LNCAP (cell line): ENCODE measurements around the gene PCDHA1.

ENCODE experiments used
- TF ChIP-seq, protein P1 (sequence below): fragments of 450-650 bp; IDR thresholded peaks from 2 replicates; pipeline ENCODE4 v1.5.1; 2017; ENCODE audit warnings: mild to moderate bottlenecking

Gene PCDHA1

DNA sequence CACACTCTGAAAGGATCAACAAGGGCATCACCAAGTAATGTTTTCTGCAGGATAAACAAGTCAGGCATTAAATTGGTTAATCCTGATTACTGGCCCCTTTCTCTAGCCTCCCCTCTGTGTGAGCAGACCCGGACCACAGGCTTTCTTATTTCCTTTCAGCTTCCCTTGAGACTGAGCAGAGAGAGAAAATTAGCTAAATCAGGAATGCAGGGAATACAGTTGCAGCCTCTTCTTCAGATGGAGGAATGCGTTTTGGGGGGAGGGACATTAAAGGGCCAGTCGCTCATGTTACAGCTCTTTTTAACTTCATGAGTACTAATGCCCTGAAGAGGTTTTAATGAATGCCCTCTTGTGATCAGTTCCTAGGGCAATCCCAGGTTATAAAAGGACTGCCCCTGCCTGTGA lies 200.2 kb downstream of the PCDHA1 start:
- TF ChIP-seq, protein P1, sequence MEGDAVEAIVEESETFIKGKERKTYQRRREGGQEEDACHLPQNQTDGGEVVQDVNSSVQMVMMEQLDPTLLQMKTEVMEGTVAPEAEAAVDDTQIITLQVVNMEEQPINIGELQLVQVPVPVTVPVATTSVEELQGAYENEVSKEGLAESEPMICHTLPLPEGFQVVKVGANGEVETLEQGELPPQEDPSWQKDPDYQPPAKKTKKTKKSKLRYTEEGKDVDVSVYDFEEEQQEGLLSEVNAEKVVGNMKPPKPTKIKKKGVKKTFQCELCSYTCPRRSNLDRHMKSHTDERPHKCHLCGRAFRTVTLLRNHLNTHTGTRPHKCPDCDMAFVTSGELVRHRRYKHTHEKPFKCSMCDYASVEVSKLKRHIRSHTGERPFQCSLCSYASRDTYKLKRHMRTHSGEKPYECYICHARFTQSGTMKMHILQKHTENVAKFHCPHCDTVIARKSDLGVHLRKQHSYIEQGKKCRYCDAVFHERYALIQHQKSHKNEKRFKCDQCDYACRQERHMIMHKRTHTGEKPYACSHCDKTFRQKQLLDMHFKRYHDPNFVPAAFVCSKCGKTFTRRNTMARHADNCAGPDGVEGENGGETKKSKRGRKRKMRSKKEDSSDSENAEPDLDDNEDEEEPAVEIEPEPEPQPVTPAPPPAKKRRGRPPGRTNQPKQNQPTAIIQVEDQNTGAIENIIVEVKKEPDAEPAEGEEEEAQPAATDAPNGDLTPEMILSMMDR = no peak

DNA sequence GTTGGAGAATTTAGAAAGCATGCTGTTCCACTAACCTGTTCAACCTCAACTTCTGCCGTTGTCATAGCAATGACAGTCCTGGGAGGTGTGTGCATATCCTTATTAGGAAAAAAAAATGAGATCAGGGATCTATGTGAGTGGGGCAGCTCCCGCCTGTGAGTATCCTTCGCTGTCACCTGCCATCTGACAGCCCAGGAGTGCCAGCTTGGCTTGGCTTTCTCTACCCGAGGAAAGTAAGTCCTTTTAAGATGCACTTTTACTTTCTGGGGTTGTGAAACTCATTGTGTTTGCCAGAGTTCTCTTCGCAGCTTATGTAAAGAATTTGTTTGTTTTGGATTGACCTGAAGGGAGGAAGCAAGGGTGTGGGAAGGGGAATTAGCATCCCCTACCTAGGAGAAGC lies 202.2 kb downstream of the PCDHA1 start:
- TF ChIP-seq, protein P1 = no peak

DNA sequence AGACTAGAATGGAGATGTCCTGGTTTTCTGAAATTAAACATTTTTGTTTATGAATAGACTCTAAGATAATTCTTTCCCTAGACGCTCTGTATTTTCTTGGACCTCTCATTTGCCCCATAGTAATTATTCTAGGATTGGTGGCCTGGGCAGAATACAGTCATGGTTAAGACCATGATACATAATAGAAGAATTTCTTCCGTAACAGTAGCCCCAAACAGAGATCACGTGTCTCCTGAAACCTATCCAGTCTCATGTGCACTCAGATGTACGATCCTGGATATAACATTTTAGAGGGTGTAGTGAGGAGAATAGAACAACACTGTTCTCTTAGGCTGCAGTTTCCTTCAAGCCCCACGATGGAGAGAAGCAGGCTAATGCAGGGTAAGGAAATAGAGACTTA lies 202.7 kb downstream of the PCDHA1 start:
- TF ChIP-seq, protein P1 = no peak

DNA sequence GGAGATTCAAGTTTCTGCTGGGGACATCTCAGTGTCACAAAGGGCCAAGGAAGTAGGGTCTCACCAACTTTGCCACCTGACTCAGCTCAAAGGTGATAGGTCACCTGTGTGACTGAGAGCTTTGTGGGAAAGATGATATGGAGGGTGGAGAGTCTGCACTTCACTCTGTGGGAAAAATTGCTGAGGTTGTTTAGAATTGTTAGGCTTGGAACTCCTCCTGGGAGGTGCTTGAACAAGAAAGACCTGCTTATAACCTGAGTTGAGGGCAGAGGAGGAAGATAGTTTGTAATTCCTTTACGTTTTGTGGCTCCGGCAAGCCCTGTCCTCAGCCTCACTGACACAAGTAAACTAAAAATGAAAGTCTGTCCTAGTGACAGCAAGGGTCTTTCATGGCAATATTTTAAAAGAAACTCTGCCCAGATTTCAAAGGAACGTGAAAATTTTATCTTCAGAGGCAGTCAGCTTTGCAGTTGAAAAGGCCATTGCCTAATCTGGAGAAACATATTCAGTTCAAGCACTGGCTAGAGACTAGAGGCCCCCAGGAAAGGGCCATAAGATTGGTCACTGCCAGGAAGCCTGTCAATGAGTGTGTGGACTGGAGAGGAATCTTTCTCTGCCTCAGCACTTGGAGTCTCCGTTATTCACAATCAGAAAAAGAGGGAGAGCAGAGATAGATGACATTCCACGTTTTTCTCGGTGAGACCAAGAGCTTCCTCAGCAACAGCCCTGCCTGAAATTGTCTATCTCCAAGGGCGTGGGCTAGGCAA lies 203.5 kb downstream of the PCDHA1 start:
- TF ChIP-seq, protein P1 = no peak

DNA sequence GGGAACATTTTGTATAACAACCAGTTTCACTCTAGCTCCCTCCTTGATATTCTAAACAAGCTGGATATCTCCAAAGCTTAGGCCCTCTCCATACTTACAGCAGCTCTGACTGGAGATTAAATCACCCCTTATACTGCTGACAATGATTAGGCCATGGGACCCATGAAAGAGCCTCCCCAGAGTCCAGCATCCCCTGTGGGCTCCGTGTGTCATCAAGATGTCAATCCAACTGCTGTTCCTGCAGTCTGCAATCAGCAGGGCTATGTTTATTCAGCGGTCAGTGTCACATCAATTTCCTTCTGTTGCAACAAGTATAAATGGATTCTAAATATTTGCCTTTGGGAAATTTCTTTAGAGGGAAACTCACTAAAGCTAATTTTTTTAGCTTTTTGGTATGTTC lies 206.9 kb downstream of the PCDHA1 start:
- TF ChIP-seq, protein P1 = no peak

DNA sequence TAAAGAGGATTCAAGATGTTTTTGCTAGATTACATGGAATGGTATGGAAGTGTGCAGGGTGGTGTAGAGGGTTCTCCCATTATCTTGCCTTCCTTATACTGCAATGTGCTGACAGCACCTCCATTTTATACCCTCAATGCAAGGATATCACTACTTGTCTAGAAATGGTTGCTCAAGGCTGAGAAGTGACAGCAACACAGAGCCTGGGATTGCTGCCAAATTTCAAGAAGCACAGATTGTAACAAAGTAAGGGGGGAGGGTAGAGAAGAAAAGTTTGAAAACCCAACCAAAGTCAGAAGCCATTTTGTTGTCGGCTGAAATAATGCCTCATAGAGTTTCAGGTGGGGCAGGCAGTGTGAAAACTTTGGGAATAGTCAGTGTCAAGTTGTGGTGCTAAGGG lies 210.1 kb downstream of the PCDHA1 start:
- TF ChIP-seq, protein P1 = no peak

DNA sequence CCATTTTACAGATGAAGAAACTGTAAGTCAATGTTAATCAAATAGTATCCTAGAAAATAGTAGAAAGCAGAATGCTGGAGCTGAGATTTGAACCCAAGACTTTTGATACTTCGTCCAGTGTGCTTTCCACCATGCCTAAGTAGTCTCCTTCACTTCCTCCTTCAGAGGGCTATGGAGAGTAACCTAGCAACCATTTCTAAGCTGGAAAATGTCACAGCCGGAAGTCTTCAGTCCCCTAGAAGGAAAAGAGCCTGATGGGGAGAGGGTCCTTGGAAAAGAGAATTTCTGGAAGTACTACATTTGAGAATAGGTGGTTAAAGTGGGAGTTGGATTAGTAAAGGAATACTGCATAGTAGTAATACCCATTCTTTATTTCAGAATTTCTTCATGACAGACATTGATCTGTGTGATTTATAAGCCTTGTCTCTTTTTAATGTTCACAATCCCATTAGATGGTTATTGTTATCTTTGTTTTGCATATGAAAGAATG lies 213.0 kb downstream of the PCDHA1 start:
- TF ChIP-seq, protein P1 = no peak
